PC-9 (cell line): ENCODE measurements around the gene TIMM8A. TPM values are rescaled to one million over a fixed set of nuclear protein-coding genes. Genes with fewer than 3 reads are reported as not detected.

ENCODE experiments used
- BruUV-seq: library from RNA; stranded (reverse); fragments of 400-500 nt; replicated peaks from 2 replicates; lab custom pipeline; 2021; lab: Mats Ljungman, UMichigan
- CTCF ChIA-PET: fragments of 300-600 bp; sonication (Branson Sonifier 250); formaldehyde crosslinking; loops from one replicate; lab custom pipeline; 2022; ENCODE audit warnings: antibody characterized with exemption; lab: Charles Lee
- POLR2A ChIA-PET: fragments of 300-600 bp; sonication (Branson Sonifier 250); formaldehyde crosslinking; loops from one replicate; lab custom pipeline; 2022; ENCODE audit warnings: antibody characterized with exemption; ENCODE audit not compliant: unreplicated experiment; lab: Charles Lee
- DNase-seq, 2 experiments: peaks; one replicate each; pipeline versions ENCODE4 v3.0.0 to v3.0.0-alpha.2; 2015 to 2022; ENCODE audit warnings: mixed read lengths in 1 of 2
- H2AFZ ChIP-seq: fragments of 200-600 bp; sonication (generic); 2 replicates; pipeline ENCODE4 v1.8.1; 2017; ENCODE audit warnings: antibody characterized with exemption
- H3F3A ChIP-seq: fragments of 200-600 bp; sonication (generic); 2 replicates; pipeline ENCODE4 v1.8.1; 2017; ENCODE audit warnings: antibody characterized with exemption, mild to moderate bottlenecking, low read depth; ENCODE audit not compliant: insufficient read depth
- H3K27ac ChIP-seq: fragments of 200-600 bp; sonication (generic); 2 replicates; pipeline ENCODE4 v1.6.1; 2016; ENCODE audit warnings: mixed run types
- H3K27me3 ChIP-seq: fragments of 200-600 bp; sonication (generic); 2 replicates; pipeline ENCODE4 v1.6.1; 2016; ENCODE audit warnings: low read depth, mixed run types; ENCODE audit not compliant: insufficient read depth
- H3K36me3 ChIP-seq: fragments of 200-600 bp; sonication (generic); 2 replicates; pipeline ENCODE4 v1.6.1; 2016; ENCODE audit warnings: low read depth, mixed run types
- H3K4me1 ChIP-seq: fragments of 200-600 bp; sonication (generic); replicated peaks from 2 replicates; pipeline ENCODE4 v1.6.1; 2016; ENCODE audit warnings: mixed run types; ENCODE audit not compliant: insufficient read depth
- H3K4me2 ChIP-seq: fragments of 200-600 bp; sonication (generic); 2 replicates; pipeline ENCODE4 v1.6.1; 2017; ENCODE audit warnings: mixed run types
- H3K4me3 ChIP-seq: fragments of 200-600 bp; sonication (generic); 2 replicates; pipeline ENCODE4 v1.6.1; 2016; ENCODE audit warnings: mixed run types
- H3K79me2 ChIP-seq: fragments of 200-600 bp; sonication (generic); 2 replicates; pipeline ENCODE4 v1.6.1; 2017; ENCODE audit warnings: low read depth, mixed run types
- H3K9me2 ChIP-seq: fragments of 200-600 bp; sonication (generic); 2 replicates; pipeline ENCODE4 v1.8.1; 2017; ENCODE audit warnings: mild to moderate bottlenecking; ENCODE audit not compliant: insufficient read depth
- H3K9me3 ChIP-seq: fragments of 200-600 bp; sonication (generic); 2 replicates; pipeline ENCODE4 v1.8.1; 2016; ENCODE audit warnings: low read depth; ENCODE audit not compliant: insufficient read depth
- H4K20me1 ChIP-seq: fragments of 200-600 bp; sonication (generic); 2 replicates; pipeline ENCODE4 v1.8.1; 2017; ENCODE audit not compliant: insufficient read depth
- CTCF ChIP-seq: fragments of 200-600 bp; sonication (generic); conservative IDR thresholded peaks from 2 replicates; pipeline ENCODE4 v1.6.1; 2017; ENCODE audit warnings: mixed run types, antibody characterized with exemption, mild to moderate bottlenecking, moderate library complexity
- EZH2 ChIP-seq: fragments of 200-600 bp; sonication (generic); IDR thresholded peaks from 2 replicates; pipeline ENCODE4 v1.8.0; 2017; ENCODE audit warnings: antibody characterized with exemption, low read depth
- intact Hi-C: fragments of 100-400 bp; cut with micrococcal nuclease; formaldehyde crosslinking; loops from one replicate; pipeline ENCODE4 v1.10.0; 2022; ENCODE audit not compliant: unreplicated experiment
- total RNA-seq: library from RNA; stranded (reverse); gene quantifications from 2 replicates; pipeline ENCODE4 v1.2.3, GENCODE V29; 2021

TIMM8A gene
- total RNA-seq, 1 experiment from 2014 or later, result 17.6 TPM

GRCh38 chrX:101368800-101369199 lies 20.3 kb upstream of the TIMM8A start:
- Histone ChIP-seq H3K9me2 (no peaks in the 10 kb centered on the region), H3K4me3 (no peak overlapping the region), H3K36me3 (no peaks in the 10 kb centered on the region), H3K9me3 (no peaks in the 10 kb centered on the region), H3K4me1 (no peaks in the 10 kb centered on the region), H3K27ac (no peak overlapping the region), H3F3A (no peaks in the 10 kb centered on the region), H3K27me3 (no peaks in the 10 kb centered on the region), H3K79me2 (no peaks in the 10 kb centered on the region), H2AFZ (no peak overlapping the region), H4K20me1 (no peaks in the 10 kb centered on the region), H3K4me2 (no peak overlapping the region)
- DNase-seq, result no peak
- ChIA-PET POLR2A (no interaction called here), CTCF (no interaction called here)
- intact Hi-C loops, result no loop called here
- no peak for TF ChIP-seq CTCF
- TF ChIP-seq EZH2, result no peak
- no TSS peak for BruUV-seq

- ChIA-PET CTCF (no interaction called here), POLR2A (no interaction called here)
- H2AFZ ChIP-seq, result no peak overlapping the region
- no peak overlapping the region for H3K27ac ChIP-seq
- TF ChIP-seq CTCF (no peak), EZH2 (no peak)
- H3K4me1 ChIP-seq, result no peaks in the 10 kb centered on the region
- H3F3A ChIP-seq, result no peaks in the 10 kb centered on the region
- BruUV-seq, result no TSS peak
- no peak overlapping the region for H3K4me3 ChIP-seq
- no peaks in the 10 kb centered on the region for H3K36me3 ChIP-seq
- H3K27me3 ChIP-seq, result no peaks in the 10 kb centered on the region
- H3K9me2 ChIP-seq, result no peaks in the 10 kb centered on the region
- no peaks in the 10 kb centered on the region for H4K20me1 ChIP-seq
- no peaks in the 10 kb centered on the region for H3K79me2 ChIP-seq
- no peaks in the 10 kb centered on the region for H3K9me3 ChIP-seq
- intact Hi-C loops, result no loop called here
- no peak for DNase-seq
- H3K4me2 ChIP-seq, result no peak overlapping the region
These were observed 16.8 kb upstream of the TIMM8A start for GRCh38 chrX:101365301-101365795.

- no peak overlapping the region for H3K4me2 ChIP-seq
- no peaks in the 10 kb centered on the region for H4K20me1 ChIP-seq
- no peak overlapping the region for H3K27ac ChIP-seq
- no peaks in the 10 kb centered on the region for H3K27me3 ChIP-seq
- no peaks in the 10 kb centered on the region for H3K9me3 ChIP-seq
- CTCF ChIA-PET, result no interaction called here
- DNase-seq, result no peak
- H3K4me3 ChIP-seq, result no peak overlapping the region
- no peaks in the 10 kb centered on the region for H3K79me2 ChIP-seq
- intact Hi-C loops, result no loop called here
- H3F3A ChIP-seq, result no peaks in the 10 kb centered on the region
- POLR2A ChIA-PET, result no interaction called here
- BruUV-seq, result no TSS peak
- TF ChIP-seq EZH2 (no peak), CTCF (no peak)
- no peak overlapping the region for H2AFZ ChIP-seq
- H3K4me1 ChIP-seq, result no peaks in the 10 kb centered on the region
- H3K36me3 ChIP-seq, result no peaks in the 10 kb centered on the region
- H3K9me2 ChIP-seq, result no peaks in the 10 kb centered on the region
These were observed 14.2 kb upstream of the TIMM8A start for GRCh38 chrX:101362757-101363156.
